Kidney (tissue), 14 donors: ENCODE data around the gene PDE8A. TPM values are rescaled to one million over a fixed set of nuclear protein-coding genes. Genes with fewer than 3 reads are reported as not detected.

ENCODE experiments used
- DNase-seq, 5 donors: peaks; one replicate each; pipeline ENCODE4 v3.0.0-alpha.2; 2013 to 2020
- FAIRE-seq: peaks from 2 replicates; lab custom pipeline; 2012; peaks lifted over from hg19 to GRCh38; lab: Jason Lieb, UNC
- H3K27ac ChIP-seq, 2 donors: one replicate each; pipeline ENCODE4 v1.7.0; 2013; ENCODE audit warnings: low read depth in 2 of 2, low read length in 2 of 2, inconsistent platforms in 1 of 2
- H3K27me3 ChIP-seq: one replicate; pipeline ENCODE4 v1.7.1; 2013; ENCODE audit warnings: low read length, inconsistent platforms; ENCODE audit not compliant: control insufficient read depth, insufficient read depth
- H3K36me3 ChIP-seq, 3 donors: one replicate each; pipeline versions ENCODE4 v1.7.0 to v1.7.1; 2013; ENCODE audit warnings: low read length in 3 of 3, control low read depth in 1 of 3, inconsistent platforms in 1 of 3; ENCODE audit not compliant: insufficient read depth in 3 of 3, control insufficient read depth in 2 of 3
- H3K4me1 ChIP-seq, 3 donors: one replicate each; pipeline versions ENCODE4 v1.7.0 to v1.7.1; 2013; ENCODE audit warnings: low read length in 3 of 3, inconsistent platforms in 1 of 3, low read depth in 1 of 3; ENCODE audit not compliant: control insufficient read depth in 2 of 3, insufficient read depth in 2 of 3
- H3K4me3 ChIP-seq, 3 donors: one replicate each; pipeline versions ENCODE4 v1.7.0 to v1.8.1; 2013; ENCODE audit warnings: low read length in 3 of 3, control low read depth in 1 of 3, inconsistent platforms in 1 of 3
- H3K9ac ChIP-seq, 3 donors: one replicate each; pipeline versions ENCODE4 v1.7.0 to v1.7.1; 2013; ENCODE audit warnings: low read length in 3 of 3, control low read depth in 1 of 3, inconsistent platforms in 1 of 3
- H3K9me3 ChIP-seq, 3 donors: one replicate each; pipeline versions ENCODE4 v1.7.0 to v1.7.1; 2013; ENCODE audit warnings: low read length in 3 of 3, control low read depth in 1 of 3, inconsistent platforms in 1 of 3; ENCODE audit not compliant: control insufficient read depth in 2 of 3, insufficient read depth in 1 of 3
- intact Hi-C: fragments of 100-400 bp; cut with DNase I; formaldehyde crosslinking; loops from one replicate; pipeline ENCODE4 v1.11.1; 2022
- polyA plus RNA-seq: library from polyadenylated mRNA; stranded (reverse); fragments of 350-450 nt; fragmentation: Illumina TruSeq; extraction: RNeasy Lipid Tissue Mini Kit (QIAGEN cat#74804); gene quantifications from one replicate; pipeline ENCODE4 v1.2.3, GENCODE V29; 2014; ENCODE audit warnings: low read depth, low replicate concordance; ENCODE audit not compliant: insufficient read depth
- total RNA-seq: library from RNA; stranded (reverse); fragmentation: NEBNext Ultra II Directional; extraction: Animal tissue kit (Norgen Biotek cat#: 25700); gene quantifications from one replicate; pipeline ENCODE4 v1.2.1, GENCODE V29; 2021
- TF ChIP-seq, protein P1 (sequence below): IDR thresholded peaks from 3 replicates; pipeline ENCODE4 v1.5.1; 2012; ENCODE audit warnings: mild to moderate bottlenecking, moderate library complexity, borderline replicate concordance; ENCODE audit not compliant: insufficient read depth; ENCODE audit errors: extremely low read depth
- donor health status: control.
- donor health status: control.
- donor health status: control.
- donor health status: control.
- donor health status: control.
- donor health status: DM: yes; HTN: yes; CAD: no.
- donor health status: Normal renal cell carcinoma (clear cell type).

Gene PDE8A
- total and polyA plus RNA-seq, 2 donors from 2014 or later = 20.3 to 37.5 TPM

DNA sequence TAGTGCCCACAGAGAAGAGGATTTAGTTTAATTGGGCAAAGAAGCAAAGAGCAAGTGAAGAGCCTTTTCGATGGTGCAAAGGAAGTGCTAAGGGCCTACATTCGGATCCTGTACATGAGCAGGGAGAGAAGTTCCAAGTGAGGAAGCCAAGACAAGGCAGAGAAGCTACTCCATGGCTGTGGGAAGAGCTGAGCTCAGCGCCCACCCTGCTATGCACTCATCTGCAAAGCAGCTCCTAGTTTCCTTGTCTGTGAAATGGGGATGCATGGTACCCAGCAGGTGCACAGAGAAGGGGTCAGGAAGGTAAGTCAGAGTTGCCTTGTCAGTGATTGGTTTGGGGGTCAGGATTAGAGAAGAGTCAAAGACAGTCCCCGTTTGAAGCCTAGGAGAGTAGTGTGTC, 126.5 kb downstream of the PDE8A start:
- no peaks in the 10 kb centered on the region for H3K27me3 ChIP-seq
- H3K9me3 ChIP-seq = no peaks in the 10 kb centered on the region
- H3K4me3 ChIP-seq = no peak overlapping the region
- no peak overlapping the region for H3K27ac ChIP-seq
- H3K4me1 ChIP-seq = no peaks in the 10 kb centered on the region
- no peak overlapping the region for H3K9ac ChIP-seq
- TF ChIP-seq, protein P1, sequence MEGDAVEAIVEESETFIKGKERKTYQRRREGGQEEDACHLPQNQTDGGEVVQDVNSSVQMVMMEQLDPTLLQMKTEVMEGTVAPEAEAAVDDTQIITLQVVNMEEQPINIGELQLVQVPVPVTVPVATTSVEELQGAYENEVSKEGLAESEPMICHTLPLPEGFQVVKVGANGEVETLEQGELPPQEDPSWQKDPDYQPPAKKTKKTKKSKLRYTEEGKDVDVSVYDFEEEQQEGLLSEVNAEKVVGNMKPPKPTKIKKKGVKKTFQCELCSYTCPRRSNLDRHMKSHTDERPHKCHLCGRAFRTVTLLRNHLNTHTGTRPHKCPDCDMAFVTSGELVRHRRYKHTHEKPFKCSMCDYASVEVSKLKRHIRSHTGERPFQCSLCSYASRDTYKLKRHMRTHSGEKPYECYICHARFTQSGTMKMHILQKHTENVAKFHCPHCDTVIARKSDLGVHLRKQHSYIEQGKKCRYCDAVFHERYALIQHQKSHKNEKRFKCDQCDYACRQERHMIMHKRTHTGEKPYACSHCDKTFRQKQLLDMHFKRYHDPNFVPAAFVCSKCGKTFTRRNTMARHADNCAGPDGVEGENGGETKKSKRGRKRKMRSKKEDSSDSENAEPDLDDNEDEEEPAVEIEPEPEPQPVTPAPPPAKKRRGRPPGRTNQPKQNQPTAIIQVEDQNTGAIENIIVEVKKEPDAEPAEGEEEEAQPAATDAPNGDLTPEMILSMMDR = no peak
- intact Hi-C loops = no loop called here
- H3K36me3 ChIP-seq = peaks cover 0 to 24% (median 10%) of the 10 kb centered on the region in 3 donors
- FAIRE-seq = no peak
- no peak for DNase-seq

DNA sequence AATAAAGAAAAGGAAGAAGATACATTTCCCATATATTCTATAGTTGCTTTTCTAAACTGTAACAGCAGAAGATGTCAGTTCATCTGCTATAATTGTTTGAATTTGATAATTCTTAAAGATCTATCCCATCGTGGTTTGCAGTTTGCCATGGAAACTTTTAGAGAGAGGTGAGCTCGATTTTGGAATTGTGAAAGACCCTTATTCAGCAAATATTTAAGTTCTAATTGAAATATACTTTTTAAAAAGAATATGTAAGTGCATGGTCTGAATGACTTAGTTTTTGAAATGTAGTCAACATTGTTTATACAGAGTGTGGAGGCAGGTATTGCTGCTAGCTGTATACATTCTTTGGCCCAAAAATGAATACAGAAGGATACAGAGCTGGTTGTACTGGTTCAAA, 127.7 kb downstream of the PDE8A start:
- no peak for FAIRE-seq
- TF ChIP-seq, protein P1 = no peak

DNA sequence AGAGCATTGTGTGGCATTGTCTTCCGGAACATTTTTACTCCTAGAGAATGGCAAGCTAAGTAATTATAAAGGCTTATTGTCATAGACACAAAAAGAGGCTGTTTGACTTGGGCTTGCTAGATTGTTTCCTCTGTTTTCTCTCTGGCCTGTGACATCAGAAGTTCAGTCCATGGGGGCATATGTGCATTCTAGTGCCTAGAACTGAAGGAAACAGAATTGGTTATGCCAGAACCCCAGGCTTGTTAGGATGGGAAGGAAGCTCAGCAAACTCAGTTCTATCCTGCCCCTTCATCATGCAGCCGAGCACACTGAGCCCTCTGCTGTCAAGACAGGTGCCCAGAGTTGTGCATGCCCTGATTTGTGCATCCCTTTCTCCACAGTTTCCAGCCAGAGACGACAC, 131.3 kb downstream of the PDE8A start:
- Histone ChIP-seq H3K27ac (no peak overlapping the region), H3K4me3 (no peak overlapping the region), H3K36me3 (peaks cover 0 to 28% (median 27%) of the 10 kb centered on the region in 3 donors), H3K9me3 (no peaks in the 10 kb centered on the region), H3K9ac (no peak overlapping the region), H3K27me3 (no peaks in the 10 kb centered on the region), H3K4me1 (no peaks in the 10 kb centered on the region)
- intact Hi-C loops = no loop called here
- no peak for DNase-seq
- TF ChIP-seq, protein P1 = no peak
- no peak for FAIRE-seq

More for the DNA sequence above, 127.7 kb downstream of the PDE8A start:
- Histone ChIP-seq H3K9ac (no peak overlapping the region), H3K27ac (no peak overlapping the region), H3K27me3 (no peaks in the 10 kb centered on the region), H3K4me1 (no peaks in the 10 kb centered on the region), H3K36me3 (peaks cover 0 to 32% (median 13%) of the 10 kb centered on the region in 3 donors), H3K9me3 (no peaks in the 10 kb centered on the region), H3K4me3 (no peak overlapping the region)
- no peak for DNase-seq
- intact Hi-C loops = no loop called here

DNA sequence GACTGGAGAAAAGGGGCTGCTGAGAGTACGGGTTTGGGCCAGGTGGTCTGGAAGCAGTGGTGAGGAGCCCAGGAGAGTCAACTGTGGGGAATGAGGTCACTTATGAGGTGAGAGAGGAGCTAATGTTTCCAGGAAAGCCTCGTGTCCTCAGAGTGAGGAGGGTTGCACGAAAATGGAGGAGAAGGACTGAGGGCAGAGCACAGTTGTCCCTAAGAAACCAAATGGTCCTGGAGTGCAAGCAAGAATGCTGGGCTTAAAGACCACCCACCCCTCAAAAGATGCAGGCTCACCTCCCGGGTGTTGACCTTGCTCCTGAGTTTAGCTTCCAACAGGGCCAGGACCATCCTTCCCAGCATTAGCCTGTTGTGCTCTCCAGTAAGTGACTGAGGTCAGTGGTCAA, 133.2 kb downstream of the PDE8A start:
- H3K27ac ChIP-seq = no peak overlapping the region
- H3K4me1 ChIP-seq = no peaks in the 10 kb centered on the region
- intact Hi-C loops = no loop called here
- H3K9me3 ChIP-seq = no peaks in the 10 kb centered on the region
- TF ChIP-seq, protein P1 = no peak
- peaks cover 0 to 25% (median 22%) of the 10 kb centered on the region in 3 donors for H3K36me3 ChIP-seq
- no peak for DNase-seq
- H3K9ac ChIP-seq = no peak overlapping the region
- no peaks in the 10 kb centered on the region for H3K27me3 ChIP-seq
- no peak for FAIRE-seq
- H3K4me3 ChIP-seq = no peak overlapping the region
